ENCODE measurements around the gene DAAM1.
A peak's percentile ranks its signal among the peaks of the same experiment; 100 is the strongest.

DAAM1 gene

DNA sequence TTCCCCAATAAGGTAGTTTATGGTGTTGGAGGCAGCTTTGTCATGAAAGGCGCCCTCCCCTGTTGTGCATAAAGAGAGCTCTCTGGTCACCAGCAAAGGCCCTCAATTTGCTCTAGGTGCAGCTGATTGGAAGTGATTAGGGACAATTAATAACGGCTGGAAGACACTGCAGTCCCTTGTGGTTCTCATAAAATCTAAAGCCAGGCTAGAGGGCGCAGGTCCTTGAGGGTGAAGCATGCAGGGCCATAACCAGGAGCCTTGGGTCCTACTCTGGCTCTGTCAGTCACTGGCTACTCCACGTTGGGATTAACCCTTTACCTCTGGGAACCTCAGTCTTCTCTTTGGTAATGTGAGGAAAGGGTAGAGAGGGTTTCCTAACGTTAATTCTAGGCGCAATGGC, 1.9 kb downstream of the DAAM1 start:
- peak overlapping the region; percentile 83 for H3K4me3 ChIP-seq (ENCODE audit: low read depth, low read length)
- DNase-seq (ENCODE audit: low read depth): no peak
- TF ChIP-seq, protein P1, sequence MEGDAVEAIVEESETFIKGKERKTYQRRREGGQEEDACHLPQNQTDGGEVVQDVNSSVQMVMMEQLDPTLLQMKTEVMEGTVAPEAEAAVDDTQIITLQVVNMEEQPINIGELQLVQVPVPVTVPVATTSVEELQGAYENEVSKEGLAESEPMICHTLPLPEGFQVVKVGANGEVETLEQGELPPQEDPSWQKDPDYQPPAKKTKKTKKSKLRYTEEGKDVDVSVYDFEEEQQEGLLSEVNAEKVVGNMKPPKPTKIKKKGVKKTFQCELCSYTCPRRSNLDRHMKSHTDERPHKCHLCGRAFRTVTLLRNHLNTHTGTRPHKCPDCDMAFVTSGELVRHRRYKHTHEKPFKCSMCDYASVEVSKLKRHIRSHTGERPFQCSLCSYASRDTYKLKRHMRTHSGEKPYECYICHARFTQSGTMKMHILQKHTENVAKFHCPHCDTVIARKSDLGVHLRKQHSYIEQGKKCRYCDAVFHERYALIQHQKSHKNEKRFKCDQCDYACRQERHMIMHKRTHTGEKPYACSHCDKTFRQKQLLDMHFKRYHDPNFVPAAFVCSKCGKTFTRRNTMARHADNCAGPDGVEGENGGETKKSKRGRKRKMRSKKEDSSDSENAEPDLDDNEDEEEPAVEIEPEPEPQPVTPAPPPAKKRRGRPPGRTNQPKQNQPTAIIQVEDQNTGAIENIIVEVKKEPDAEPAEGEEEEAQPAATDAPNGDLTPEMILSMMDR (IDR thresholded peaks at IDR 0.05; ENCODE audit: low read depth, low read length, missing control alignments): no peak

DNA sequence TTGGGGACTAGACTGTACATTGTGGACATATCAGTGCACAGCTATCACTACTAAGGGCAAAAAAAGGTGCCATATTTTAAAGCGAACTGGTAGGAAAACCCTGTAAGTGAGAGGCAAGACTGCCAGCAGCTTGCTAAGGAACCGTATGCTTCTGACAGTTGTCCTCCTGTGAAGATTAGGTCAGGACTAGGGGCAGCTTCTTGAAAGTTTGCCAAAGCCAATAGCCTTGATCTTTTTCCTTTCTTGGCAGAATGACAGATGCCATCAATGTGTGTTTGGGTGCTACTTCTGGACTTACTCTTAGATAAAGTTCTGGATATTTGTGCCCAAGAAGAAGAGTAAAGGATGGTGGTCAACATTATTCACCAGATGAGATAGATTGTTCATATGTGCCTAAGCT, 7.4 kb downstream of the DAAM1 start:
- no peak overlapping the region for H3K4me3 ChIP-seq (ENCODE audit: low read depth, low read length)
- TF ChIP-seq, protein P1 (IDR thresholded peaks at IDR 0.05; ENCODE audit: low read depth, low read length, missing control alignments): no peak
- DNase-seq (ENCODE audit: low read depth): no peak

DNA sequence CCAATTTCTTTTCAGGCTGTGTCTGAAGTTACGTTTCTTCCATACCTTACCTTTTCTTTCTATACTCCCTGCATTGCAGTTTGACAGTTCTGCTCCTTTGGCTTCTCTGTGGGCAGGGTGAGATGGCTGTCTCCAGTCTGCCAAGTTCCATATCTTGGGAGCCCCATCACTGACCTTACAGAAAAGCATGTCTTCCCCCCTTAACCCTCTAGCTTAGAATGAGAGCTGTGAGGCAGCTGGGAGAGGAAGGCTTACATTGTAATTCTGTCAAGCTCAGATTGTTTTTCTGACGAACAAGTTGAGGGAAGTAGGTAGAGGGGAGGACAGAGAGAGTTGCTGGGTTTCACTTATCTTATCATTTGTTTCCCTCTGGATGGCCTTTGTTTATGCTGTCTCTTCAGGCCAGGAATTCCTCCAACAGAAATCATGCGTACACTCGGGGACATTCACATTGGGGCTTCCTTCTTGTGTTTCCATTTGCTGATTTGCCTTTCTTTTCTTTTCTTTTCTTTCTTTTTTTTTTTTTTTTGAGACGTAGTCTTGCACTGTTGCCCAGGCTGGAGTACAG, 9.3 kb downstream of the DAAM1 start:
- no peak for DNase-seq (ENCODE audit: low read depth)
- H3K4me3 ChIP-seq (ENCODE audit: low read depth, low read length): no peak overlapping the region

GRCh38 chr14:59199205-59199604, 10.7 kb downstream of the DAAM1 start:
- DNase-seq (ENCODE audit: low read depth): no peak
- TF ChIP-seq, protein P1 (IDR thresholded peaks at IDR 0.05; ENCODE audit: low read depth, low read length, missing control alignments): no peak
- H3K4me3 ChIP-seq (ENCODE audit: low read depth, low read length): no peak overlapping the region

More for the DNA sequence above, 9.3 kb downstream of the DAAM1 start:
- TF ChIP-seq, protein P1 (IDR thresholded peaks at IDR 0.05; ENCODE audit: low read depth, low read length, missing control alignments): no peak

DNA sequence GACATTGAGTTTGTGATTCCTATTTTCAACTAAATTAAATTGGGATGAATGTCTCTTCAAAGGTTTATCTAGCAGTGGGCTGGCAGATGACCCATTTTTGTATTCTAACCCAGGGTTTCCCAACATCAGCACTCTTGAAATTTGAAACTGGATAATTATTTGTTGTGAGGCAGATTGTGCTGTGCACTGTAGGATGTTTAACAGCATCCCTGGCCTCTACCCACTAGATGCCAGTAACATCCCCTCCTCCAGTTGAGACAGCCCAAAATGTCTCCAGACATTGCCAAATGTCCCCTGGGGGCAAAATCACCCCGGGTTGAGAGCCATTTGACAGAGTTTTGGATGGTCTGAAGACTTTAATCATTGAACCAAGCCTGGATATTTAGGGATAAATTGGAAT, 11.1 kb downstream of the DAAM1 start:
- H3K4me3 ChIP-seq (ENCODE audit: low read depth, low read length): no peak overlapping the region
- no peak for DNase-seq (ENCODE audit: low read depth)
- TF ChIP-seq, protein P1 (IDR thresholded peaks at IDR 0.05; ENCODE audit: low read depth, low read length, missing control alignments): no peak

GRCh38 chr14:59200195-59200594, 11.7 kb downstream of the DAAM1 start:
- TF ChIP-seq, protein P1 (IDR thresholded peaks at IDR 0.05; ENCODE audit: low read depth, low read length, missing control alignments): no peak
- H3K4me3 ChIP-seq (ENCODE audit: low read depth, low read length): no peak overlapping the region
- DNase-seq (ENCODE audit: low read depth): no peak

- TF ChIP-seq, protein P1 (IDR thresholded peaks at IDR 0.05; ENCODE audit: low read depth, low read length, missing control alignments): no peak
Measured at GRCh38 chr14:59202031-59202430, 13.6 kb downstream of the DAAM1 start.

More at GRCh38 chr14:59202031-59202430, 13.6 kb downstream of the DAAM1 start:
- no peak for DNase-seq (ENCODE audit: low read depth)
- H3K4me3 ChIP-seq (ENCODE audit: low read depth, low read length): no peak overlapping the region
